Measurements from ENCODE around the gene MYO7B.

The MYO7B gene

DNA sequence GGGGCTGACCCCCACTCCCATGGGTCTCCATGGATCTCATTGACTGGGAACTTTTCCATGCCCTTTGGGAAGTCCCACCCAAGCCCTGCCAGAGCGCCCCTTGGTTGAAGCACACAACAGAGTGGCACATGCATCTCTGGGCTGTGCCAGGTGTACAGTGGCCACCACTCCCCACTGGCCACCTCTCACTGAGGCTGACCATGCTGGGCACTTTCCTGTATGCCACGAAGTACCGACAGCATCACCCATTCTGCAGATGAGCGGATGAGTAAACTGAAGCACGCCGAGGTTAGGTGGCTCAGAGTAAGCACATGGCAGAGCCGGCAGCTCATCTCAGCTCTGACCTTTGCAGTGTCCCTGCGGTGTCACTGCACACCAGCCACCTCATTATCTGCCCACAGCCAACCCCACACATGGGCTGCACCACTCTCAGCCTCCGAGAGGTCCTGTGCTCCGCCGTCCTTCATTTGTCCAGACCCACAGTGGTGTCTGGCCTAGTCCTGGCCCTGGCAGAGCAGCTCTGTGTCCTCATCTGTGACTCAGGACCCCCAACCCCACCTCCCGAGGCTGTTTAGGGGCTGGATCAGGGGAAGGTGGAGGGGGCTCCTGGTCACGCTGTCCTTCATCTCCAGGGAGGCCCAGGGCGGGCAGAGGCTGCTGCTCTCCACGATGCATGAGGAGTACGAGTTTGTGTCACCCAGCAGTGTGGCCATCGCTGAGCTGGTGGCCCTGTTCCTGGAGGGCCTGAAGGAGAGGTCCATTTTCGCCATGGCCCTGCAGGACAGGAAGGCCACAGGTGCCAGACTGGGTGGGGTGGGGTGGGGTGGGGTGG, 92.5 kb downstream of the MYO7B start:
- DNase-seq, result no peak

DNA sequence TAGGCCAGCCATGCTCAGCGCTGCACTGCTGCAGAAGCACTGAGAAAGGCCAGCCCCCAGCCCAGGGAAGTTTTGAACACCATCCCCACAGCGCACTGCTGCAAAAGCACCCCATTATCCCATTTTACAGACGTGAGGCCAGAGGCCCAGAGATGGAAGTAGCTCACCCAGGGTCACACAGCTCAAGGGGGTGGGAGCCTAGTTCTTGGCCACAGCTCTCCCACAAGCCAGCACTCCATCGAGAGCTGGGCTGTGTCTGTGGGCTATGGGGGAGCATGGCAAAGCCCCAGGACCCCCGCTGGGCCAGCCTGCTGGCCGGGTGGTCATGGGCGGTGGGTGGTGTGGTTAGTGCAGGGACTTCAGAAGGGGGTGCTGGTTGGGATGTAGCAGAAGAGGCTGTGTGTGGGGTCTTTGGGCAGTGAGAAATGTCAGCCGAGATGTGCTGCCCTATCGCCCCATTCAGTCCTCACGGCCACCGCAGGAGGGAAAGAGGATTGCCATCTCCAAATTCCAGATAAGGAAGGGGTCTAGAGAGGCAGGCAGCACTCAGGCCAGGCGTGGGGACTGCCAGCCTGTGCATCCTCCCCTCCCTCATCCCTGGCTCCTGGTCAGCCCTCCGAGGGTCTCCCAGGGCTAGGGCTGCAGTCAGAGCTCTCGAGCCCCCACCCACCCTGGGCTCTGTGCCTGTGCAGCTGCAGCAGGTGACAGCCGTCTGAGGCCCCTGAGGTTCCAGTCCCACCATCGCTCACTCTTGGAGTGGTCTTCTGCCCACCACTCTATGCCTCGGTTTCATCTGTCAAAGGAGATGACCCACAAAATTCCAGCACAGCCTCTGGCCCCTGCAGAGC, 93.5 kb downstream of the MYO7B start:
- no peak for DNase-seq

DNA sequence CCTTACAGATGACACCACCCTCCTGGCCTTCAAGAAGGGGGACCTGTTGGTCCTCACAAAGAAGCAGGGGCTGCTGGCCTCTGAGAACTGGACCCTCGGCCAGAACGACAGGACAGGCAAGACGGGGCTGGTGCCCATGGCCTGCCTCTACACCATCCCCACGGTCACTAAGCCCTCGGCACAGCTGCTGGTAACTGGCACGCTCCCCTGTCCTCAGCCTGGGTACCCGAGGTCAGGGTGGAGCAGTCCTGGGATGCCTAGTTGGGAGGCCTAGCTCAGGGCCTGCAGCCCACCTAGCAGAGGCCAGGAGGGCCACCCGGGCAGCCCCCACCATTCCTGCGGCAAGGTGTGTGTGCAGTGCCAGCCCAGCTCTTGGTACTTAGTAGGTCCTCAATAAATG, 94.2 kb downstream of the MYO7B start:
- no peak for DNase-seq

DNA sequence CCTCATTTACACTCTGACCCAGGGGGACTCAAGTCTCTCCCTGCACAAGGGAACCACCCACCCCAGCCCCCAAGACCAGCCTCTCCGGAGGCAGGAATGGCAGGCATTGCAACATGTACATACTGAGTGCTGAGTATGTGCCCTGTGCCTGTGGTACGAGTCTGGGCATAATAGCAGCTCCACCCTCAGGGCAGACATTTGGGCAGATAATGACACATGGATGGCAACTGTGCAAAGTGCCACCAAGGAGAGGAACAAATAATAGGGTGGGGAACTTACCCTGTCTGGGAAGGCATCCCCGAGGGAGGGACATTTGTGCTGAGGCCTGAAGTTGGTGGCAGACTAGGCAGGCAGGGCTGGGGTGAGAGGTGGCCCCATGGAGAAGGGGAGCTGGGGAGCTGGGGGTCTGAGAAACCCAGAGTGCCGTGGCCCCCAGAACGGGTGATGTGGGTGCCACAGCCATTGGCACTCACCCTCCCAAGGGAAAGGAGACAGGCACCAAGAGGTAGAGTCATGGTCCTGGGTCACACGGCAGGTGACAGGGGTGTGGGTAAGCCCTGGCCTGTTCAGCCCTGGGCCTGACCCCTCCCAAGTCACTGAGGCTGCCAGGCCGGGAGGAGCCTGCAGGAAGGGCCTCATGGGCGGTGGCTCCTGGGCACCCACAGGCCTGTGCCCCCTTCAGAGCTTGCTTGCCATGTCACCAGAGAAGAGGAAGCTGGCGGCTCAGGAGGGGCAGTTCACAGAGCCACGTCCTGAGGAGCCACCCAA, 94.8 kb downstream of the MYO7B start:
- no peak for DNase-seq

DNA sequence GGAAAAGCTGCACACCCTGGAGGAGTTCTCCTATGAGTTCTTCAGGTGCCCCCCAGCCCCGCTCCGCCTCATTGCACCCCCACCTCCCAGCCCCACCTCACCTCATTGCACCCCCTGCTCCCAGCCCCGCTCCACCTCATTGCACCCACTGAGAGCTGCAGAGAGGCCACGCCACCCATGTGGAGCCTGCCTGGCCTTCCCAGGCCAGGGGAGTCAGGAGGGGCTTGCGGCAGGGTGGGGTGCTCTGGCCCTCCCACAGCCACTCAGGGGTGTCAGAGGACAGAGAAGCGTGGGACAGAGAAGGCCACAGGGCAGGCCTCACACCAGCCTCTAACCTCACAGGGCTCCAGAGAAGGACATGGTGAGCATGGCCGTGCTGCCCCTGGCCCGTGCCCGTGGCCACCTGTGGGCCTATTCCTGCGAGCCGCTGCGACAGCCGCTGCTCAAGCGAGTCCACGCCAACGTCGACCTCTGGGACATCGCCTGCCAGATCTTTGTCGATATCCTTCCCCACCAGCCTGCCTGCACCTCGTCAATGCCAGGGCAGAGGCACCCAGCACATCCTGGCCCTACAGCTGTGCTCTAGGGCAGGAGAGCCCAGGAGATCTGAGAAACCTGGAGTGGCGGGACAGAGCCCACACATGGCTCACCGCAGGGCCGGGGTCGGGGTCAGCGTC, 95.5 kb downstream of the MYO7B start:
- no peak for DNase-seq

DNA sequence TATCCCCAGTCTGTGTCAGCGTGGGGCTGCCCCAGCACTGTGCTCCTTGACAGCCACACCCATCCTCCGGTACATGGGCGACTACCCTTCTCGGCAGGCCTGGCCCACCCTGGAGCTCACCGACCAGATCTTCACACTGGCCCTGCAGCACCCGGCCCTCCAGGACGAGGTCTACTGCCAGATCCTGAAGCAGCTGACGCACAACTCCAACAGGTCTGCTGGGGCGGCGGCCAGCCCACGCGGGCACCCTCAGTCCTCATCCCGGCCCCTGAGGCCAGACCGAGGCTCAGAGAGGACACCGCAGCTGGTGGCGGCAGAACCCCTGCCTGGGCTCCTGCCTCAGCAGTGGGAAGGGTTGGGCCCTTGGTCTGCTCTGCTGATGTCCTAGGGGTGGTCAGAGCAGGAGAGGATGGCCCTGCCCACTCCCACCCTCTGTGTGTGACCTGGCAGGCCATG, 96.1 kb downstream of the MYO7B start:
- DNase-seq, result no peak

DNA sequence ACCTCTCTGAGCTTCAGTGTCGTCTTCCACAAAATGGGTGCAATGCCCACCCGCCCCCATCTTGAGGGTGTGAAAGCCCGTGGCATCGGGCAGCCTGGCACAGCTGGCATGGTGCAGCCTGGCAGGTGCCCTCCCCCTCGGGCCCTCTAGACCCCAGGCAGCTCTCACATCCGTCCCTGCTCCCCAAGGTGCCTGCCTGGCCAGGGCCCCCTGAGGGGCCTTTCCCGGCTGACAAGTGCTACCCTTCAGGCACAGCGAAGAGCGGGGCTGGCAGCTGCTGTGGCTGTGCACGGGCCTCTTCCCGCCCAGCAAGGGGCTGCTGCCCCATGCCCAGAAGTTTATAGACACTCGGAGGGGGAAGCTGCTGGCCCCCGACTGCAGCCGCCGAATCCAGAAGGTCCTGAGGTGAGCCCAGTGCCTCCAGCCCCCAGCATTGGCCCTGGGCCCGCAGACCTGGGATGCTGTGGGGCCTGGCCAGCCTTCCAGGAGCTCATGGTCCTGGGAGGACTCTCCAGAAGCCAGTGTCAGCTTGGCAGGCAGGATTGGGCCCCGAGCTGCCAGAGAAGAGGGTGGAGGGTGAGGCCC, 96.6 kb downstream of the MYO7B start:
- DNase-seq, result no peak

DNA sequence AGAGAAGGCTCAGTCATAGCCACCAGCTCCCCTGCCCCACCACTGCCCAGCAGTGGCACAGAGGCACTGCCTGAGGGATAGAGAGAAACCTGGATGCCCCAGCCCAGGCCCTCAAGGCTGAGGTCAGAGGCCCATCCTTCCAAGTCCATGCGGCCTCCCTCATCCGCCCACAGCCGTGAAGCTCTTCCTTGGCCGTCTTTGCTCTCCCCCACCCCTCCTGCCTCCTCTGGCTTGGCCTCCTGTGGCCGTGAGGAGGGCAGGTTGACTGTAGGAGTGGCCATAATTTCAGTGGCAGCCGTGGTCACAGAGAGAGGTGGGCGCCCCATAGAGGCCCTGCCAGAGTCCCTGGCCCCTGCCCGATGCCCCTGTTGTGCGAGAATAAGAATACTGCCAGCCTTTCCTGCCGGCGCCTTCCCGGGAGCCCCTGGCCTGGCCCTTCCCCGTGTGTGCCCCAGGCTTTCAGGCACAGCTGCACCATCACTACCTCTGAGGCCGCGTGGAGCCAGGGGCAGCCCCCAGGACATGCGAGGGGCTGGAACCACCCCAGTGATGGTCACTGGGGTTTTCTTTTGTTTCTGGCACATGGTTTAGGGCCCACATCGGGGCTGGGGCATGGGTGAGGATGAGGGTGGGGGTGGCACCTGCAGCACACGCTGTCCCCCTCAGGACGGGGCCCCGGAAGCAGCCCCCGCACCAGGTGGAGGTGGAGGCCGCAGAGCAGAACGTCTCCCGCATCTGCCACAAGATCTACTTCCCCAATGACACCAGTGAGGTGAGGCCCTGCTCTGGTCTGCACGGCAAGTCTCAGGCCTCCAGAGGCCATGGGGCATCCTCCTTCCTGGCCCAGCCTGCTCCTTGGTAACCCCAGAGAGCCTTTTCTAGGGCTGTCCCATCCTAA, 97.4 kb downstream of the MYO7B start:
- DNase-seq, result no peak

DNA sequence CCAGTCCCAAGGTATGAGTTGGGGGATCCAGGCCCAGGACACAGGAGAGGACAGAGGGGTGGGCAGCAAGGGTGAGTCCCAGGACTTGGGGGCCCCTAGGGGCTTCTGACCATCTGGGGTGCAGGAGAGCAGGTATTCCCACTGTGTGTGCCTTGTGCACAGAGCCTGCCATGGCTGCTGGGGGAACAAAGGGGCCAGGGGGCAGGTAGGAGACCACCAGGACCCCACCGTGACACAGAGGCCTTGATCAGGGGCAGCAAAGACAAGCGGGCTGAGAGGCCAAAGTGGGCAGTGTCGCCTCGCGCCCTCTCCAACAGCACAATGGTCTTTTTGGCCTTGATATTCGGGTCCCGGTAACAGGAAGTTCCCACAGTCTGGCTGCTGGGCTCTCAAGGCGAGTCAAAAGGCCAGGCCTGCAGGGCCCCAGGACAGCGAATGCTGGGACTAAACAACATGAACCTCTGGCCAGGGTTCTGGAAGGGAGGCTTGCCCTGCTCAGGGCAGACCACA, 98.1 kb downstream of the MYO7B start:
- no peak for DNase-seq

DNA sequence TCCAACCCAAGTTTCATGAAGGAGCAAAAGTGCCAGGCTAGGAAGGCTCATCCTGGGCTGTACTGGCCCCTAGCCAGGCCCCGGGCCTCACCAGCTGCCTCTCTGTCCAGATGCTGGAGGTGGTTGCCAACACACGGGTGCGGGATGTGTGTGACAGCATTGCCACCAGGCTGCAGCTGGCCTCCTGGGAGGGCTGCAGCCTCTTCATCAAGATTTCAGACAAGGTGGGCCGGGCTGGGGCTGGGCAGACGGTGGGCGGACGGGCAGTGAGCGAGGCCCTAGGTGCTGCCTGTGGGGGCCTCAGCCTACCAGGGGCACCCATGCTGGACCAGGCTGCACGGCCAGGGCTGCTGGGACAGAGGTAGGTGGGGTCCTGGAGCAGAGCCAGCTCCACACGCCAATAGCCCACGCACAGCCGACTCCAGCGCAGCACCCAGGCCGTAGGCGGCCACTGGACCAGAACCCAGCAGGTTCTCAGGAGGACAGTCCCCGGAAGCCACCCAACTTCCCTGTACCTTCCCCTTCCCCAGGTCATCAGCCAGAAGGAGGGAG, 98.7 kb downstream of the MYO7B start:
- DNase-seq, result no peak

DNA sequence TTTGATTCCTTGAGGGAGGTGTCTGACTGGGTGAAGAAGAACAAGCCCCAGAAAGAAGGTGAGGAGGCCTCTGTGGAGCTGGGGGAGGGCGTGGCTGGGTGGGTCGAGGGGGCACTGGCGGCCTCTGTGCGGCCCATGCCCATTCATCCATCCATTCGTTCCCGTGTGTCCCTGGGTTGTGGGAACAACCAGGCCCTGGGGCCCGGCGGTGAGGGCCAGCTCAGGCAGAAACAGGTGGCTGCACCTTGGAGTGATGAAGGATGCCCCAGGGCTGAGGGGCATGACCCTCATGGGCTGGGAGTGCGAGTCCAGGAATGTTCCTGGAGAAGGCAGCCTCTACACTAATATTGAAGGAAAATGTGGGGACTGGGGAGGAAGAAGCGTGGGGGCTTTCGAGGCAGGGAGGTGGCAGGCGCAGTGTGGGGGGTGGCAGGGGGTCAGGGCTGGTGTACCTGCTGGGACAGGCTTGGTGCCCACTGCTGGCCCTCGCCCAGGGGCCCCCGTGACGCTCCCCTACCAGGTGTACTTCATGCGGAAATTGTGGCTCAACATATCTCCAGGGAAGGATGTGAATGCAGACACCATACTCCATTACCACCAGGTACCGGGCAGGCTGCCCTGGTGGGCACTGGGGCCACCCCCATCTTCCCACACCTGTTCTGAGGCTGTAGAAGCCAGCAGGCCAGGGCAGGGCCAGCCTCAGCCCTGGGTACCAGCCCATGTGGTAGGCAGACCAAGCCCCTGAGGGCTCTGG, 99.3 kb downstream of the MYO7B start:
- DNase-seq, result no peak

DNA sequence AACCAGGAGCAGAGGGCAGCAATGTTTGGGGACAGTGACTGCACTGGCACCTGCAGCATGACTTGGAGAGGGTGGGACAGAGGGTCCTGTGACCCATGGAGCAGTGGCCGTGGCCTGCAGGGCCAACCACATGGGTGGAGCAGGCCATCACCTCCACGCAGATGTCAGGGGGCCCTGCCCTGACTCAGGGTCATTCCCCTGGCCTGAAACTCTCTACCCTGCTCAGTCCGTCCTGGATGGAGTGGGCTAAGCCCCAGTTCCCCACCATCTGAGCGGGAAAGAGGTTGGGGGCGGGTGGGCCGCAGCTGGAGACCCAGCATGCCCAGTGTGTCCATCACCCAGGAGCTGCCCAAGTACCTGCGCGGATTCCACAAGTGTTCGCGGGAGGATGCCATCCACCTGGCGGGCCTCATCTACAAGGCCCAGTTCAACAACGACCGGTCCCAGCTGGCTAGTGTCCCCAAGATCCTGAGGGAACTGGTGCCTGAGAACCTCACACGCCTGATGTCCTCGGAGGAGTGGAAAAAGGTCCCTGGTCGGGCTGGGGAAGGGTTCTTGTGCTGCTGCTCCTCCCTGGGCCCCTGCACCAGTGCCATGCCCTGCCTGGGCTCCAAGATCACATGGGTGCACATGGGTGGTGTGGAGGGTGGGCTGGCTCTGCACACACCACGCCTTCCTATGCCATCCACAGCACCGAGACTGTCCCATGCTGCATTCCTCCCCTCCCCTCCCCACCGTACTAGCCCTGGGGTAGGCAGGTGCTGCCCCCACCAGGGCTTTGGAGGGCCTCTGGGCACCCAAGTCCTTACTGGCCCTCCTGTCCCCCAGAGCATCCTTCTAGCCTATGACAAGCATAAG, 100.1 kb downstream of the MYO7B start:
- DNase-seq, result no peak

DNA sequence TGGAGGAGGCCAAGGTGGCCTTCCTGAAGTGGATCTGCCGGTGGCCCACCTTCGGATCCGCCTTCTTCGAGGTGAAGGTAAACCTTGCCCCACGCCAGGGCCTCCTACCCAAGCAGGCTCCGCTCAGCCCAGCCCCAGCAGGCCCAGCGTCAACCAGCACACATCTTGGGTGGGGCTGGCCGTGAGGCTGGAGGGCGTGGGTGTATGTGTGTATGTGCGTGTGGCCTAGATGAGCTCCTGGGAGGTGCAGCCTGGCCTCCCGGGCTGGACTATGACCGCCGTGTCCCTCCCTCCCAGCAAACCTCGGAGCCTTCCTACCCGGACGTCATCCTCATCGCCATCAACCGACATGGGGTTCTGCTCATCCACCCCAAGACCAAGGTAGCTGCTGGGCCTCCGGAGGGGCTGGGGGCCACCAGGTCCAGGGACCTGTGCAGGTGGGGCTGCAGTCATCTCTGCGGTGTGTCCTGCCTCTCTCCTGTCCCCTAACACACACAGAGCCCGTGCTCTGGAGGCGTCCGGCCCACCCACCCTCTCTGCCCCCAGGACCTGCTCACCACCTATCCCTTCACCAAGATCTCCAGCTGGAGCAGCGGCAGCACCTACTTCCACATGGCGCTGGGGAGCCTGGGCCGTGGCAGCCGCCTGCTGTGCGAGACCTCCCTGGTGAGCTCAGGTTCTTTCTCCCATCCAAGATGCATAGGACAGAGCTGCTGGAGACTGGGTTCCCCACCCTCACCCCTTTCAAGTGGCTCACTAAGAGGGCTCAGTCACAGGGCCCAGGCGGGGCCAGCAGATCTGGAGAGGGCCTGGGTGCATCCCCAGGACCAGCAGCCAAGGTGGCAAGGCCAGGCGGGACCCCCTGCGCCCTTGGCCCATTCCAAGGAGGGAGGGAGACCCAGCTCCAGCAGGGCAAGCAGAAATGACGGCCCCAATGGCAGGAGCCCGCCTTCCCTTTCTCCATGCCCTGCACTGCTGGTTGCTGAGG, 101.1 kb downstream of the MYO7B start:
- no peak for DNase-seq

DNA sequence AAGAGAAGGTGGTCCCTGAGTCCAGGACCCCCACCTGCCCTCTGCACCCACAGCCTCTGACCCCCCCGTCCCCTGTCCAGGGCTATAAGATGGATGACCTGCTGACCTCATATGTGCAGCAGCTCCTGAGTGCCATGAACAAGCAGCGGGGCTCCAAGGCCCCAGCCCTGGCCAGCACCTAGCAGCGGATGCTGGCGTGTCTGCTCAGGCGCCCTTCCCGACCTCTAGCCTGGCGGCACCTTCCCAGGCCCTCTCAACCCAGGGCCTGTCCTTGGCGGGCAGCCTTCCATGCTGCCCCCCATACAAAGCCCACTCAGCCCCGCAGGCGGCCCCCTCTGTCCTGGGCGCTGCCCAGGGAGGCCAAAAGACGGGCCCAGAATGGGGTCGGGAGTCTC, 101.8 kb downstream of the MYO7B start:
- no peak for DNase-seq

DNA sequence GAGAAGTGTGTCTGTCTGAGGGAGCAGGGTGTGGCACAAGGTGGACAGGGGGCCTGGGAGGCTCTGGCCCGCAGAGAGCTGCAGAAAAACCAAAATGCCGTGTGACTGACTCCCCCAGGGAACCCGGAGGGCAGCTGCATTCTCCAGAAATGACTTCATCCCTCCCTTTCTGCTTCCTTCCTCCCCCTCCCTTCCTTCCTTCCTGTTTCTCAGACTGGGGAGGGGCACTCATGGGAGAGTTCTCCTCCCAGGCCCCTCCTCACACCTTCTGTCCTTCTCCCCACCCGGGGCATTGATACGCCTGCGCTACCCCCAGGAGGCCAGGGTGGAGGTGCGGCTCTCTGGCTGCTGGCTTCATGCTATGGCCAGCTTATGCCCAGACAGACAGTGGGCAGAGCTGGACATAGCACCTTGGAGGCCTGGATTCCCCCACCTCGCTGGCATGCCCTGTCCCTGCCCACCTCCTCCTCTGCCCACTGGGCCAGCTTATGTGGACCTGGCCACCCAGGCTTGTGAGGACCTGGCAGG, 102.3 kb downstream of the MYO7B start:
- no peak for DNase-seq

DNA sequence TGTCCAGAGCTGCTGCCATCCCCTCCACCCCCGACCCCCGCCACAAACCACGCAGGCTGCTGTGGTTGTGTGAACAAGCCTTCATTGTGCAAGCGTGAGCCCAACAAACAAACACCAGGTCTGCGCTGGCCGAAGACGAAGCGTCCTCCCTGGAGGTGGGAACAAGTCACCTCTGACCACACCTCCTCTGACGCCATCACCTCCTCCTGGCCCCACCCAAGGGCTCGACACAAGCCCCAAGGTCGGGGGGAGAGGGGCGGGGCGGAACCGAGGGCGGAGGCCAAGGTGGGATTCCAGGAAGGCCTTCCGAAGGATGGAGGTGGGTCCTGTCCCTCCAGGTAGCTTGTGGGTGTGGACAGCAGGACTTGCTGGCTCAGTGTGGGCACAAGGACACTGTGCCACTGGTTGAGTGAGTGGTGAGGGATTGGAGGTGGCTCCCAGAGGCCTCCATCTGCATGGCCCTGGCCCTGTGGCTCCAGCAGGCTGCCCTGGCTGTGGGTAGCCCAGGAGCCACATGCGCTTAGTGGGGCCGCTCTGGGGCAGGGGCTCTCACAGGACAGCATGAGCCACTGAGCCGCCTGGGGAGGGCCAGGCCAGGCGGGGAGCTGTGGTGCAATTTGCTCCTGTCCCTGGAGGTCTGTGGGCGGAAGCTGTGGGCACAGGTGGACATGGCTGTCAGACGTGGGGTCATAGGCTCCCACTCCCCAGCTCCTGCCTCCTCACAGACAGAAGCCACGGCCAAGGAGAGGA, 103.1 kb downstream of the MYO7B start:
- no peak for DNase-seq

DNA sequence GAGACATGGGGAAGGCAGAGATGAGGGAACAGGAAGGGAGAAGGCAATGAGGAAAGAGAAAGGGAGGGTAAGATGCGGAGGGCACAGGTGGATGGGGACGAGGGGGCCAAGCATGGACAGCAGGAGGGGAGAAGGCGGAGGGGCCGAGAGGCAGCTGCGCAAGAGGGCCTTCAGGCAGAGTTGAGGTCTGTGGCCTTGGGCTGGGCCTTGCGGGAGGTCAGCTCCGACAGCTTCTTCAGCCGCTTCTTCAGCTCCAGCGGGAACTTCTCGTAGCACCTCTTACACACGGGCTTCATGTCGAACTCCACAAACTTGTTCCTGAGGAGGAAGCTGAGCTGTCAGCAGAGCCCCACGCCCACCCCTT, 103.6 kb downstream of the MYO7B start:
- no peak for DNase-seq
